HAP-1 (cell line): ENCODE measurements around the gene G3BP1.

ENCODE experiments used
- DNase-seq, 2 experiments: peaks; one replicate each; pipeline ENCODE4 v3.0.0-alpha.2; 2016 to 2020; ENCODE audit warnings: low spot score in 2 of 2
- H3K27me3 ChIP-seq: fragments of 250-450 bp; sonication (Bioruptor Pico); 2 replicates; pipeline ENCODE4 v1.5.1; 2020; ENCODE audit warnings: low read depth, mild to moderate bottlenecking, moderate library complexity
- H3K36me3 ChIP-seq: fragments of 250-450 bp; sonication (Bioruptor Pico); replicated peaks from 2 replicates; pipeline ENCODE4 v1.5.1; 2020; ENCODE audit warnings: mild to moderate bottlenecking
- H3K4me1 ChIP-seq: fragments of 250-450 bp; sonication (Bioruptor Pico); 2 replicates; pipeline ENCODE4 v1.5.1; 2020; ENCODE audit warnings: mild to moderate bottlenecking
- H3K4me3 ChIP-seq: fragments of 250-450 bp; sonication (Bioruptor Pico); 2 replicates; pipeline ENCODE4 v1.5.1; 2020; ENCODE audit warnings: mild to moderate bottlenecking, moderate library complexity
- H3K9me3 ChIP-seq: fragments of 250-450 bp; sonication (Bioruptor Pico); 2 replicates; pipeline ENCODE4 v1.5.1; 2020; ENCODE audit warnings: mild to moderate bottlenecking, moderate library complexity
- in situ Hi-C: fragments of 300-500 bp; cut with MboI; formaldehyde crosslinking; loops from 3 replicates; pipeline ENCODE4 v1.14.3; 2020; ENCODE audit warnings: low sequenced_read_pairs, inconsistent platforms, mixed read lengths

Gene G3BP1

DNA sequence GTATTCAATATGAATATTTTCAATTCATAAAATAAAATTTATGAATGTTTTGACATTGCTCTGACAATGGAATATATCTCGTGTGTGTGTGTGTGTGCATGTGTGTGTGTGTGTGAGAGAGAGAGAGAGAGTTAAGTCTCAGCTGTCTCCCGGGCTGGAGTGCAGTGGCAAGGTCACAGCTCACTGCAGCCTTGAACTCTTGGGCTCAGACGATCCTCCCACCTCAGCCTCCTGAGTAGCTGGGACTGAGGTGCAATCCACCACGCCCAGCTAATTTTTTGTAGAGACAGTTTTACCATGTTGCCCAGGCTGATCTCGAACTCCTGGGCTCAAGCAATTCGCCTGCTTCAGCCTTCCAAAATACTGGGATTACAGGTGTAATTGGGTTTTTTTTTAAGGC, 16.1 kb downstream of the G3BP1 start:
- Histone ChIP-seq H3K27me3 (no peaks in the 10 kb centered on the region), H3K36me3 (peaks cover 76% of the 10 kb centered on the region), H3K9me3 (no peaks in the 10 kb centered on the region; the same call in 1 of the 2 replicates), H3K4me1 (peaks cover 7% of the 10 kb centered on the region; the same call in 1 of the 2 replicates), H3K4me3 (no peak overlapping the region)
- no peak for DNase-seq
- in situ Hi-C loops, result no loop called here

DNA sequence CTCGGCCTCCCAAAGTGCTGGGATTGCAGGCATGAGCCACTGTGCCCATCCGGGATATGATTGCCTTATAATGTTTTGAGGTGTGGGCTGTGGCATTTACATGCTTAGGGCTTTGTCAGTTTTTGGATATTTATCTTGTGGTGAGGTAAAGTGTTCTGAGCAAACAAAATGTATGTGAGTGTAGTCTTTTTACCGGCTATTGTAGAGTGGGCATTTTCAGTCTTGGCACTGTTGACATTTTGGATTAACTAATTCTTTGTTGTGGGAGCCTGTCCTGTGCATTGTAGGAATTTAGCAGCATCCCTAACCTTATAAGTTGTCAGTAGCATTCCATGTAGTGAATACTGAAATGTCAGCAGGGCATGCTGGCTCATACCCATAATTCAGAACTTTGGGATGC, 21.6 kb downstream of the G3BP1 start:
- Histone ChIP-seq H3K4me1 (no peaks in the 10 kb centered on the region), H3K27me3 (no peaks in the 10 kb centered on the region), H3K9me3 (no peaks in the 10 kb centered on the region), H3K4me3 (no peak overlapping the region), H3K36me3 (peaks cover 97% of the 10 kb centered on the region)
- in situ Hi-C loops, result no loop called here
- DNase-seq, result no peak

DNA sequence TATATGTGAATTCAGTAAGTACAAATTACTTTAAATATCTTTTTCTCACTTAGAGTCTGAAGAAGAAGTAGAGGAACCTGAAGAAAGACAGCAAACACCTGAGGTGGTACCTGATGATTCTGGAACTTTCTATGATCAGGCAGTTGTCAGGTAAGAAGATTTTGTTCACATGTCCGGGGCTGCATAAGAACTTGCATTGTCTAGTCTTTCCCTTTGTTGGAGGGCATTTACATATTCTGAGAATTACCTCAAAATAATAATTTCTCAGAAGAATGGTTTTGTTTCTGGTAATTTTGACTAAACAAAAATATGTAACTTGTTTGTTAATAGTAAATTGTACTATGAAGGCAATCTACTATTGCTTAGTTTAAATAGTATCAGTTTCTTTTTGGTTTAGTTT, 23.7 kb downstream of the G3BP1 start:
- no peak for DNase-seq
- no peaks in the 10 kb centered on the region for H3K9me3 ChIP-seq
- H3K27me3 ChIP-seq, result no peaks in the 10 kb centered on the region
- in situ Hi-C loops, result no loop called here
- H3K4me1 ChIP-seq, result no peaks in the 10 kb centered on the region
- H3K36me3 ChIP-seq, result peaks cover 98% of the 10 kb centered on the region
- no peak overlapping the region for H3K4me3 ChIP-seq

DNA sequence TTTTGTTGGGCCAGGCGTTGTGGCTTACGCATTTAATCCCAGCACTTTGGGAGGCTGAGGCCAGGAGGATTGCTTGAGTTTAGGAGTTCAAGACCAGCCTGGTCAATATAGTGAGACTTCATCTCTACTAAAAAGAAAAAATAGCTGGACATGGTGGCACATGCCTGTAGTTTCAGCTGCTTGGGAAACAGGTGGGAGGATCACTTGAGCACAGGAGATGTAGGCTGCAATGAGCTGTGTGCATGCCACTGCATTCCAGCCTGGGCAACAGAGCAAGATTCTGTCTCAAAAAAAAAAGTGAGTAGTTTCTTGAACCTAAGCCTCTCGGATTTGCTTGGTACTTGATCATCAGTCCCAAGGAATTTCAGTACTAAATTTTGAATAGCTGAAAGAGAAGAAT, 26.9 kb downstream of the G3BP1 start:
- Histone ChIP-seq H3K9me3 (no peaks in the 10 kb centered on the region), H3K4me3 (no peak overlapping the region), H3K36me3 (peaks cover 100% of the 10 kb centered on the region), H3K4me1 (no peaks in the 10 kb centered on the region), H3K27me3 (no peaks in the 10 kb centered on the region)
- no peak for DNase-seq
- in situ Hi-C loops, result no loop called here

DNA sequence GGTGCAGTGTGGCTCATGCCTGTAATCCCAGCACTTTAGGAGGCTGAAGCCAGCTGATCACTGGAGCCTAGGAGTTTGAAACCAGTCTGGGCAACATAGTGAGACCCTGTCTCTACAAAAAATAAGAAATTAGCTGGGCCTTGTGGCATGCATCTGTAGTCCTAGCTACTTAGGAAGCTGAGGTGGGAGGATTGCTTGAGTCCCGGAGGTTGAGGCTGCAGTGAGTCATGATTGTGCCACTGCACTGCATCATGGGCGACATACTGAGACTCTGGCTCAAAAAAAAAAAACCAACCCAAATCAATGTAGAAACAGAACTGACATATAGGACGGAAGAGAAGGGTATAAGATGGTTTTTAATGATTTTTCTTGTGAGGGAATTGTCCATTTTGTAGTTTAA, 27.7 kb downstream of the G3BP1 start:
- in situ Hi-C loops, result no loop called here
- no peak for DNase-seq
- Histone ChIP-seq H3K9me3 (no peaks in the 10 kb centered on the region), H3K4me1 (no peaks in the 10 kb centered on the region), H3K27me3 (no peaks in the 10 kb centered on the region), H3K36me3 (peaks cover 100% of the 10 kb centered on the region), H3K4me3 (no peak overlapping the region)

DNA sequence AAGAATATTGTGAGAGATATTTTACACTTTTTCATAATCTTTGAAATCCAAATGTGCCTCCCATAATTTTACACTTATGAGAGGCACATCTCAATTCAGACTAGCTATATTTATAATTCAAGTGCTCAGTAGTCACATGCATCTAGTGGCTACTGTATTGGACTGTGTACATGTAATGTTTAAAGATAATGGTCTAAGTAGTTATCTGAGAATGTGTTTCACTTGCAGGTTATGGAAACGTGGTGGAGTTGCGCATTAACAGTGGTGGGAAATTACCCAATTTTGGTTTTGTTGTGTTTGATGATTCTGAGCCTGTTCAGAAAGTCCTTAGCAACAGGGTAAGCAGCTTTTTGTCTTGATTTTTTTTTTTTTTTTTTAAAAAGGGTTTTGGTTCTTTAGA, 28.8 kb downstream of the G3BP1 start:
- Histone ChIP-seq H3K4me1 (no peaks in the 10 kb centered on the region), H3K36me3 (peaks cover 100% of the 10 kb centered on the region), H3K4me3 (no peak overlapping the region), H3K9me3 (no peaks in the 10 kb centered on the region), H3K27me3 (no peaks in the 10 kb centered on the region)
- no peak for DNase-seq
- in situ Hi-C loops, result no loop called here

DNA sequence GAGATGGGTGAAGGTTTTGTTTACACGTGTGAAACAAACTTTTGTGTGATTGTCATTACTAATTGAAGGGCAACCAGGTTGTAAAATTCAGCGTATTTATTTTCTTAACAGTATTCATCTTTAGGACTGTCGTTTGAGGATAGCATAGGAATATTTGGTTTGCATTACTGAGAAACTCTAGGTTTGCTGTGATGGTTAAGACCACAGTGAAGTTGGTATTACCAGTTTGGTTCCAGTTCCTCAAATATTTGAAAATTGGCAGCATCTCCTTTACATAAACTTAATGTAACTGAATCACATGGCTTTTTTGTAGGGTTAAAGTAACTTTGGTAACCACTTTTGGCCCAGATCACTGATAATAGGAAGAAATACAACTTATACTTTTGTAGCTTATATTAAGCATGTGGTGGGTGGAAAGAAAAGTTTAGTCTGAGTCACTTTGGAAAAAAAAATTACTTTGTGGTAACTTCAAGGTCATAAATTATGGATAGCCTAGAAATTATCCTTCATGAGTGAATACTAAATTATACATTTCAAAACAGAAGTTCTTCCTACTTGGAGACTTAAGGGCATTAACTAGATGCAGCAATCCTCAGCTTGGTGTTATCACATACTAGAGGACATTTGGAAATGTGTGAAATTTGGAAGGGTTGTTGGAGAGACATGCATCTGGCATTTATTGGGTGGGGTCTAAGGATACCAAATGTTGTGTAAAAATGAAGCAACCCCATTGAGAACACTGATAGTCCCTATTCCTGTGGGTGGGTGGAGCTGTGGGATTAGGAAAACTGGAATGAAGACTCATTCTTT, 33.9 kb downstream of the G3BP1 start:
- Histone ChIP-seq H3K4me3 (no peak overlapping the region), H3K36me3 (peaks cover 95% of the 10 kb centered on the region), H3K4me1 (no peaks in the 10 kb centered on the region), H3K27me3 (no peaks in the 10 kb centered on the region), H3K9me3 (no peaks in the 10 kb centered on the region)
- in situ Hi-C loops, result no loop called here
- no peak for DNase-seq

DNA sequence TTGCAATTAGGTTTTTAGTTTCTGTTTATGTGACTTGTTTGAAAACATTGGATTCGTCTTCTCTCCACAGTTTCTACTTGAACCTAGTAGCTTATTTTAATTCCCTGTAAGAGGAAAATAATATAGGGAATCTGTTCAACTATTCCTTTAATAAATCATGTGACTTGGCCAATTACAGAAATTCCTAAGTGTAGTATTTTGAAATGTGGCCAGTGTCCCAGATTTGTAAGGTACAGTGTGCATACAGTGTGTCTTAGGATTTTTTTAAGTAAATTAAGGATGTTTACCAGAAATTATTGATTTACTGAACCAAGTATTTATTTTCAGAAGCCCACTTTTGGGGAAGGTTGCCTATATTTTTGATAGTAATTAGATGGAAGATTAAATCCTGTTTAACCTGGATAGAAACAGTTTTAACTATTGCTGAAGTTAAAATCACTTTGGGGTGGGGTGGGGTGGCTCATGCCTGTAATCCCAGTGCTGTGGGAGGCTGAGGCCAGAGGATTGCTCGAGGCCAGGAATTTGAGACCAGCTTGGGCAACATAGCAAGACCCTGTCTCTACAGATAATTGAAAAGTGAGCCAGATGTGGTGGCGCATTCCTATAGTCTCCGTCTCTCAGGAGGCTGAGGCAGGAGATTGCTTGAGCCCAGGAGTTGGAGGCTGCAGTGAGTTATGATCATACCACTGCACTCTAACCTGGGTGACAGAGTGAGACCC, 36.9 kb downstream of the G3BP1 start:
- H3K4me1 ChIP-seq, result no peaks in the 10 kb centered on the region
- H3K4me3 ChIP-seq, result no peak overlapping the region
- no peaks in the 10 kb centered on the region for H3K27me3 ChIP-seq
- no peaks in the 10 kb centered on the region for H3K9me3 ChIP-seq
- H3K36me3 ChIP-seq, result peaks cover 94% of the 10 kb centered on the region
- in situ Hi-C loops, result no loop called here
- DNase-seq, result no peak

DNA sequence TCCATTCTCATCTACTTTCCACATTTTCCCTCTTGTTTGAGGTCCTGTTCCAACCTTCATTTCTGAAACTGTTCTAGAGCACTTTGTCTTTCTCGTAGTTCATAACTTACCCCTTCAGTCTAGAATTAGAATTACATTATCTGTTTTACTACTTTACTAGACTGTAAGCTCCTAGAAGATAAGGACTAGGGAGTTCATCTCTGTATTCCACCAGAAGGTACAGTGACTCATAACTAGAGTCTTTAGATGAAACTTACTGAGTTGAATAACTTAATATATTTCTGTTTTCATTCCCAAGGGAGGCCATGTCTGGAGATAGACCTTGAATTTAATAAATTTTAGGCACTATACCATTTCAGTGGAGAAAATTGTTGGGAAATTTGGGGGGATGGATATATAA, 38.7 kb downstream of the G3BP1 start:
- Histone ChIP-seq H3K9me3 (no peaks in the 10 kb centered on the region), H3K4me3 (no peak overlapping the region), H3K4me1 (no peaks in the 10 kb centered on the region), H3K27me3 (no peaks in the 10 kb centered on the region), H3K36me3 (peaks cover 90% of the 10 kb centered on the region)
- DNase-seq, result no peak
- in situ Hi-C loops, result no loop called here

DNA sequence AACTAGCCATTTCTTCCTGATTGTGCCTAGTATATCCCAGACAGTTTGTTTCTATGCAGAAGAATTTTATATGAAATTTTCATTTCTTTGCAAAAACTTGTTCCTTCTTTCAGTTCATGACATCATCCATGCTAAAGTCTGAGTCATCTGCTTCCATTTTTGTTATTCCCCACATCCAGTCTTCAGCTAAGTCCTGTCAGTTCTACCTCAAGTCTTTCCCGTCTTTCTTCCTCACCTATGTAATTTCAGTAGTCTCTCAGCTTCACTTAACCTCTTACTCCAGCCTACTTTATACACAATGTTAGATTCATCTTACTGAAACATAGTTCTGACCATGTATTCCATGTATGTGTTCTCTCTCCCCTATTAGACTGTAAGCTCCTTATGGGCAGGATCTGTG, 39.1 kb downstream of the G3BP1 start:
- peaks cover 86% of the 10 kb centered on the region for H3K36me3 ChIP-seq
- in situ Hi-C loops, result no loop called here

DNA sequence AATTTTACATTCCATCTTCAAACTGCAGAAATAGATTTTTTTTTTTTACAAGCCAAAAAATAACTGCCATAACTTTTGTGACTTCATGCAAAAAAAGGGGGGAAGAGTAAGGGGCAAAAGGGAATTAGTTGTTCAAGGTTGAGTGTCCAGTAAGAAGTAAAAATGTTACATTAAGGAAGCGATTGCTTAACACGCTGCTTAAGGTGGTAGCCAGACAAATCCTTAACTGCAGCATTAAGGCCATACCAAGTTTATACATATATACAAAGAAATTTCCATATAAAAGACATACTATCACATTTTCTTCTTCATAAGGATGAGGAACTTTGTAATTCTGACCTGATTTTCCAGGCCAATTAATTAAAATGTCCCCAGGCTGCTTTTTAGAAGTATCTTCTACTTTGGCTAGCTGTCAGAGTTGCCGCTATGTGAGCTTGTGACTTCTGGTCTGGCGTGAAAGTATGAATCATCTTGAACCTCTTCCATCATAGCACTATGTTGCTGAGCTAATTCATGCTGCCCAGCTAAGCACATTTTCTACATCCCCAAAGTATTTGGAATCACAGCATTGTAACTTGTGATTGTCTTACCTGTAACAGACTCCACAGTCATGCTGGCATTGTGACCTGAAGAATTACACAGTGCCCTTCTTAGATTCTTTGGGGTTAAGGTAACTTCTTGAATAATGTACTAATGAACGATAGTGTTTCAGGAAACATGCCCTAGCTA, 40.0 kb downstream of the G3BP1 start:
- Histone ChIP-seq H3K27me3 (no peaks in the 10 kb centered on the region), H3K36me3 (peaks cover 84% of the 10 kb centered on the region), H3K4me1 (no peaks in the 10 kb centered on the region), H3K9me3 (no peaks in the 10 kb centered on the region), H3K4me3 (no peak overlapping the region)
- in situ Hi-C loops, result no loop called here
- no peak for DNase-seq

More for the DNA sequence above, 39.1 kb downstream of the G3BP1 start:
- no peak overlapping the region for H3K4me3 ChIP-seq
- no peaks in the 10 kb centered on the region for H3K27me3 ChIP-seq
- no peaks in the 10 kb centered on the region for H3K9me3 ChIP-seq
- DNase-seq, result no peak
- no peaks in the 10 kb centered on the region for H3K4me1 ChIP-seq

DNA sequence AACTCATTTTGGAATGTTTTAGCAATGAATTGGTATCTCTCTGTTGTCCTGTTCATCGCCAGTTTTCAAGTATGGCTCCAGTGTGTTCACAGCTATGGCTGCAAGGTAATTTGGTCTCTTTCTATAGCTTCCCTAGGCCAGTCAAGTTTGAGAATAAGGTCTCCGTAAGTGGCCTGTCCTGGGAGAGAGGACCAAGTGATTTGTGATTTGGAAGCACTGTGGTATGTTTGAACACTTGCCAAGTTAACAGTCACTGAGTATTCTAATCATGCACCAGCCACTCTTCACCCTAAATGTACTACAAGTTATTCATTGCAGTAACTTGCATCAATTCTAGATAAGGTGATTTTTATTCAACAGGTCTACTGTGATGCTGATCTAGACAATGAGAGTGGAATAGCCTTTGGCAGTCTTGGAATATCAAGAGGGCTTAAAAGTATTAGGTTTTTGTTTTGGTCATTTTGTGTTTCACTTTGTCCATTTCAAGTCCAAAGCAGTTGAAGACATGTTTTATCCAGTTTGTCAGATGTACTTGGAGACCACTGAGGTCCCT, 41.1 kb downstream of the G3BP1 start:
- Histone ChIP-seq H3K36me3 (peaks cover 80% of the 10 kb centered on the region), H3K4me1 (no peaks in the 10 kb centered on the region), H3K4me3 (no peak overlapping the region), H3K27me3 (no peaks in the 10 kb centered on the region), H3K9me3 (no peaks in the 10 kb centered on the region)
- in situ Hi-C loops, result no loop called here
- no peak for DNase-seq

DNA sequence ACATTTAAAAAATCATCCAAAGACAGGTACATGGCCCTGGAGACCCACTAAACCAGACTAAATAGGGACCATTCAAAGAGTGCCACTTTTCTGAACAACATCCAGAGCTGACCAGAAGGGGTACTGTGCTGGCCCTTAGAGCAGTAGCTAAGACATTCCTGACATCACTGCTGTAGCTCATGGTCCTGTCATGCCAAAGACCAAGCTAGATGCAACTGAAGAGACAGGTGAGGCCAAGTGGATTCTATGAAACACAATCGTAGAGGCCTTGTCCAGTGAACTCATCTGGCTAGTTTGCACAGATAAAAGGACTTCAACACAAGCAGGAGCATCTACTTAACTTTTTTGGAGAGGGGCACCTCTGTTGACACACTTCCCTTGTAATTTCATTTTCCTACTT, 43.3 kb downstream of the G3BP1 start:
- in situ Hi-C loops, result no loop called here
- no peaks in the 10 kb centered on the region for H3K9me3 ChIP-seq
- peaks cover 61% of the 10 kb centered on the region for H3K36me3 ChIP-seq

DNA sequence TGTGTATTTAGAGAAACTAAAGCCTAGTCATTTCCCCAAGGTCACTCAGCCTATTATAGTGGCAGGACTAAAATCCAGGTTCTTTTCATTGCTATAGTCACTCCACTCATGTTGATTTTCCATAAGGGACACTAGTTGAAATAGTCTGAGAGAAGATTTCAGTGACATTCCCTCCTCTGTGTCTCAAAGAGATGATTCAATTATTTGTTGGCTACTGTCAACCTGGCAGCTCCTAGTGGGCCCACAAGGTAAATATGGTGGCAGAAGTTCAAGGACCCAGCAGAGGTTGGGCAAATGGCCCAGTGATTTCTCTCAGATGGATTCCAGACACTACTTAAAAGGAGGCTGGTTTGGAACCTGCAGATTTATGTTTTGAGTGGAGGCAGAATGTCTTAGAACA, 48.1 kb downstream of the G3BP1 start:
- Histone ChIP-seq H3K27me3 (no peaks in the 10 kb centered on the region), H3K4me3 (no peak overlapping the region), H3K4me1 (no peaks in the 10 kb centered on the region), H3K36me3 (peaks cover 17% of the 10 kb centered on the region), H3K9me3 (no peaks in the 10 kb centered on the region)
- DNase-seq, result no peak
- in situ Hi-C loops, result loop anchor here (10.0 kb wide), 1 partner anchor 325 kb away; no protein-coding TSS in a partner anchor

More for the DNA sequence above, 43.3 kb downstream of the G3BP1 start:
- Histone ChIP-seq H3K27me3 (no peaks in the 10 kb centered on the region), H3K4me1 (no peaks in the 10 kb centered on the region), H3K4me3 (no peak overlapping the region)
- DNase-seq, result no peak
